Testis (tissue), 3 donors: Measurements from ENCODE around the gene COL17A1. TPM values are rescaled to one million over a fixed set of nuclear protein-coding genes. Genes with fewer than 3 reads are reported as not detected.
A peak's percentile ranks its signal among the peaks of the same experiment; 100 is the strongest.

Experiments used
- DNase-seq: peaks from one replicate; pipeline ENCODE4 v3.0.0-alpha.2; 2019
- H3K27ac ChIP-seq, 2 donors: fragments of 200-600 bp; sonication (generic); one replicate each; pipeline ENCODE4 v1.5.1; 2019
- H3K27me3 ChIP-seq: fragments of 200-600 bp; sonication (generic); one replicate; pipeline ENCODE4 v1.5.1; 2019
- H3K36me3 ChIP-seq: fragments of 200-600 bp; sonication (generic); one replicate; pipeline ENCODE4 v1.5.1; 2017; ENCODE audit warnings: low read depth; ENCODE audit errors: missing control alignments
- H3K4me1 ChIP-seq: fragments of 200-600 bp; sonication (generic); one replicate; pipeline ENCODE4 v1.5.1; 2019
- H3K4me3 ChIP-seq, 2 donors: fragments of 200-600 bp; sonication (generic); one replicate each; pipeline ENCODE4 v1.5.1; 2017 to 2019
- H3K9me3 ChIP-seq: fragments of 200-600 bp; sonication (generic); one replicate; pipeline ENCODE4 v1.5.1; 2017
- POLR2A ChIP-seq: fragments of 450-650 bp; IDR thresholded peaks from one replicate; pipeline ENCODE4 v1.6.1; 2017; ENCODE audit warnings: antibody characterized with exemption, mild to moderate bottlenecking, moderate library complexity
- WGBS, 2 donors: methylation state at CpG; one replicate each; pipeline ENCODE4 v1.1.5; 2018; 5-methylcytosine and 5-hydroxymethylcytosine counted together
- intact Hi-C: fragments of 100-400 bp; cut with DNase I; formaldehyde crosslinking; loops from one replicate; pipeline ENCODE4 v1.15.1; 2023; ENCODE audit warnings: low total_unique reads
- polyA plus RNA-seq: library from polyadenylated mRNA; stranded (reverse); fragments of 350-450 nt; fragmentation: Illumina TruSeq; extraction: RNeasy Lipid Tissue Mini Kit (QIAGEN cat#74804); gene quantifications from one replicate; pipeline ENCODE4 v1.2.3, GENCODE V29; 2014; ENCODE audit warnings: low read depth, low replicate concordance; ENCODE audit not compliant: insufficient read depth
- total RNA-seq, 2 donors: library from RNA; depleted of rRNA; stranded (reverse); fragments of >200 nt; gene quantifications; one replicate each; pipeline ENCODE4 v1.2.3, GENCODE V29; 2016
- TF ChIP-seq, protein P1 (sequence below), 3 experiments: fragments of 450-650 bp in 2 of 3; fragments of 200-600 bp in 1 of 3; sonication (generic) in 1 of 3; IDR thresholded peaks; one replicate each; pipeline ENCODE4 v1.5.1; 2016 to 2019; ENCODE audit warnings: antibody characterized with exemption in 3 of 3, mild to moderate bottlenecking in 2 of 3, moderate library complexity in 1 of 3

The COL17A1 gene
- total and polyA plus RNA-seq, 3 donors from 2014 or later = 7.1 to 30.6 (median 17.1) TPM

DNA sequence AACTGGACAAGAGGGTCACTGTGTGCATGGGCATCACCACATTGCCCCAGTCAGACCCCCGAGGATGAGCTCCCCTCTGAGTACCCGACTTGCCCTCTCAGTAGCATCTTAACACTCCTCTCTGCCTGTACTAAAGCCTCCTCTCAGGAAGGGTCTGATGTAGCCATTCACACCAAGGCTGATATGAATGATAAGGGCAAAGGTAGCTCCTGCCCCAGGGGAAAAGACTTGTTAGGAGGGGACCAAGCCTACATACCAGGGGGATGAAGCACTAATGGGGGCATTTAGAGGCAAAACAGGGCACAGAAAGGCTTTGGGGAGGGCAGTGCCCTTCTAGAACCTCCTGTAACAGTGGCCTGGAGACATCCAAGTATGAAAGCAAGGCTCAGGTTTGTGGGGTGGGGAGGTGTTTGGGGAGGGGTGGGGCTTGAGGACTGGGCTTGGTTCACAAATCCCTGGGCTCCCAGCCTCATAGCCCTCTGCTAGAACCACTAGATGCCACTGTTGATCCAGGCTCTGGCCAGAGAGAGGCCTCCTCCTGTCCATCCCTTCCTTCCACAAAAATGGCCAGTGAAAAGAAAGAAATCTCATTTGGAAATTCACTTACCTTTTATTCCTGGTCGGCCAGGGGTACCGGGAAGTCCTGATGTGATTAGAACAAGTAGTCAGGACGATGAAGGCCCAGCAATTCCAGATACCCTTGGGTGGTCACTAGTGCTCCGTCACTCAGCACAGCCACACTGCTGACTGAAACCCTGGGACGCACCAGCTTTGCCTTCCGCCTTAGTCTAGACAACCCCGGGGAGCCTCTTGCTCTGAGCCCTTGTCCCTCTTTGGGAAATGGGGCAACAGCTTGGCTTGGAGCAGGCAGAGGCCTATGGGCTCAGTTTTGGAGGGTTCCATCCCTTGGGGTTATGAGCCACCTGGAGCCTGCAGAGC lies 40.3 kb downstream of the COL17A1 start:
- Histone ChIP-seq H3K27me3 (no peaks in the 10 kb centered on the region), H3K4me1 (no peaks in the 10 kb centered on the region), H3K36me3 (no peaks in the 10 kb centered on the region), H3K4me3 (no peak overlapping the region), H3K9me3 (no peaks in the 10 kb centered on the region), H3K27ac (no peak overlapping the region)
- intact Hi-C loops = loop anchor here (10.0 kb wide), 1 partner anchor 159 kb away; no protein-coding TSS in a partner anchor
- TF ChIP-seq, protein P1, sequence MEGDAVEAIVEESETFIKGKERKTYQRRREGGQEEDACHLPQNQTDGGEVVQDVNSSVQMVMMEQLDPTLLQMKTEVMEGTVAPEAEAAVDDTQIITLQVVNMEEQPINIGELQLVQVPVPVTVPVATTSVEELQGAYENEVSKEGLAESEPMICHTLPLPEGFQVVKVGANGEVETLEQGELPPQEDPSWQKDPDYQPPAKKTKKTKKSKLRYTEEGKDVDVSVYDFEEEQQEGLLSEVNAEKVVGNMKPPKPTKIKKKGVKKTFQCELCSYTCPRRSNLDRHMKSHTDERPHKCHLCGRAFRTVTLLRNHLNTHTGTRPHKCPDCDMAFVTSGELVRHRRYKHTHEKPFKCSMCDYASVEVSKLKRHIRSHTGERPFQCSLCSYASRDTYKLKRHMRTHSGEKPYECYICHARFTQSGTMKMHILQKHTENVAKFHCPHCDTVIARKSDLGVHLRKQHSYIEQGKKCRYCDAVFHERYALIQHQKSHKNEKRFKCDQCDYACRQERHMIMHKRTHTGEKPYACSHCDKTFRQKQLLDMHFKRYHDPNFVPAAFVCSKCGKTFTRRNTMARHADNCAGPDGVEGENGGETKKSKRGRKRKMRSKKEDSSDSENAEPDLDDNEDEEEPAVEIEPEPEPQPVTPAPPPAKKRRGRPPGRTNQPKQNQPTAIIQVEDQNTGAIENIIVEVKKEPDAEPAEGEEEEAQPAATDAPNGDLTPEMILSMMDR (IDR thresholded peaks at IDR 0.05) = peak in 2 of 3 experiments; percentile 40 to 42
- TF ChIP-seq POLR2A = no peak
- peak; percentile 66 for DNase-seq
- 79 to 83% methylated on average over 8 to 9 of the region's 9 CpGs for WGBS, 2 donors

DNA sequence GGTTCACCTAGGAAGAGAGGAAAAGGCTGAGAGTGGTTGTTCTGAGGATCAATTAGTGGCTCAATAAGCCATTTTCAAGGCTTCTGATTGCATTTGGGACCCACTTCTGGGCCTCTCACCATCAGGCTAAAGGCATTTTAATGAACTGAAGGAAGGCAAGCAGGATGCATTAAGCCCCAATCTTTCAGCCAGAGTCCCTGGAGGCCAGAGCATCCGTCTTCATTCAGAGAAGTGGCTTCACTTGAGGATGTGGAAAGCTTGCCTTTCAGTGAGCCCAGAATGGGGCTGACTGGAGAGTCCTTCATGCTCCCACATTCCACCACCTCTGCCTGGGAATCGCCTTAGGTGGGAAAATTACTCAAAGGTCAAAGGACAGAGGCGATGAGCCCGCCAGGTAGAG lies 41.8 kb downstream of the COL17A1 start:
- DNase-seq = no peak
- Histone ChIP-seq H3K4me3 (no peak overlapping the region), H3K27me3 (no peaks in the 10 kb centered on the region), H3K9me3 (no peaks in the 10 kb centered on the region), H3K4me1 (no peaks in the 10 kb centered on the region), H3K27ac (no peak overlapping the region), H3K36me3 (no peaks in the 10 kb centered on the region)
- TF ChIP-seq, protein P1 (IDR thresholded peaks at IDR 0.05) = no peak
- TF ChIP-seq POLR2A = no peak
- intact Hi-C loops = loop anchor here (10.0 kb wide), 1 partner anchor 161 kb away; no protein-coding TSS in a partner anchor
- 86 to 87% methylated on average over 4 of the region's 4 CpGs for WGBS, 2 donors

GRCh38 chr10:104043185-104043830 lies 42.4 kb downstream of the COL17A1 start:
- Histone ChIP-seq H3K4me3 (no peak overlapping the region), H3K27ac (no peak overlapping the region), H3K36me3 (no peaks in the 10 kb centered on the region), H3K9me3 (no peaks in the 10 kb centered on the region), H3K27me3 (no peaks in the 10 kb centered on the region), H3K4me1 (no peaks in the 10 kb centered on the region)
- DNase-seq = no peak
- TF ChIP-seq, protein P1 (IDR thresholded peaks at IDR 0.05) = no peak
- TF ChIP-seq POLR2A = no peak
- intact Hi-C loops = loop anchor here (10.0 kb wide), 1 partner anchor 161 kb away; no protein-coding TSS in a partner anchor
- WGBS, 2 donors = 84 to 86% methylated on average over 8 of the region's 8 CpGs

GRCh38 chr10:104041891-104042535 lies 43.7 kb downstream of the COL17A1 start:
- no peaks in the 10 kb centered on the region for H3K36me3 ChIP-seq
- intact Hi-C loops = loop anchor here (10.0 kb wide), 1 partner anchor 163 kb away; no protein-coding TSS in a partner anchor
- H3K9me3 ChIP-seq = no peaks in the 10 kb centered on the region
- H3K4me1 ChIP-seq = no peaks in the 10 kb centered on the region
- H3K27me3 ChIP-seq = no peaks in the 10 kb centered on the region
- no peak for TF ChIP-seq POLR2A
- TF ChIP-seq, protein P1 (IDR thresholded peaks at IDR 0.05) = no peak
- DNase-seq = no peak
- no peak overlapping the region for H3K4me3 ChIP-seq
- no peak overlapping the region for H3K27ac ChIP-seq
- WGBS, 2 donors = 82 to 90% methylated on average over 9 to 14 of the region's 14 CpGs
